Measurements from ENCODE around the gene ADGRG1.
"Not testable (repeated sequence)": the region's sequence is repeated elsewhere in the genome, so short reads cannot be mapped to it uniquely, and the experiment has no call there.

Gene ADGRG1

DNA sequence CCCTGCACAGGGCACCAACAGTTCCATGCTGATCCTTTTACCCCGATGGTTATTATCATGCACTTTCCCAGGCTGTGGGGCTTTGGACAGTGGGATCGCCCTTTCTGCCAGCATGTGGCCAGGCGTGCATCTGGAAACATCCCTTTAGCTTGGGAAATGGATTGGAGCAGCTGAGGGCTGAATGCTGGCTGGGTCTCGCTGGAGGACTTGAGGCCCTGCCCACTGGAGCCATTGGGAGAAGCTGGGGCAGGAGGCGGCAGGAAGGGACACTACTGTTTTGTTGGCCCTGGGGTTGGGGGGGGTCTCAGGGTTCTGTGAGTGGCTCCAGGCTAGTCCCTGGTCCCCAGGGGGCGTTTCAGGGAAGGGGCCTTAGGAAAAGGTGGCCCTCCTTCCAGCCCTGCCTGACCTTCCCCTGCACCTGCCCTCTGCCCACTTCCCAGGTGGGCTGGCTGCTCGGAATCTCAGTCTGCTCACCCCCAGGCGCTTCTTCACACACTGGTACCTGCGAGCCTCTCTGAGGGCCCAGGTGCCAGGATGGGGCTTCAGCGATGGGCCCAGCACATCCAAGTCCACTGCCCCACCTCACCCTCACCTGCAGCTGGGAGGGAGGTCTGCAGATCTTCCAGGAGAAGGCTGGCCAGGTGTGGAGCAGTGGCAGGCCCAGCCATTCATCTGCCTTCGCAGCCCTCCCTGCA is 38.1 kb downstream of the ADGRG1 start:
- DNase-seq (ENCODE audit: low read depth in 2 of 2): no peak

DNA sequence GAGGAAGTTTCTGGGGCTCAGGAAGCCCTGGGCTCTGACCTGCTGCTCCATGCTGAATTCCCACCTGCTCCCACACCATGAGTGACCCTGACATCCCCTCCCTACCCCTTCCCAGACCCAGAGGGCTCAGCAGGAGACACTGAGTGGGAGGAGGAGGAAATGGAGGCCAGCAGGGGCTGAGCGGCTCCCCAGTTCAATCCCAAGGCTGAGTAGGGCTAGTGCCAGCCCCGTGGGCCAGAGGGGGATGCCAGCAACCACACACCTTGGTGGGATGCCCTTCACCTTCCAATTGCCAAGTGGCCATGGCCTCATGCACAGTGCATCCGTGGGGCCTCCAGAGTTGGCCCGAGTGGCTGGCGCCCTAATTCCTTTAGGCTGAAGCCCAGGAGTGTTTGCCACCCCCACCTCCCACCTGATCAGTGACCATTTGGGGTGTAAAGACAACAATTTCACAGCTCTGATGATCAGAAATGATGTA is 38.7 kb downstream of the ADGRG1 start:
- no peak for DNase-seq (ENCODE audit: low read depth in 2 of 2)

DNA sequence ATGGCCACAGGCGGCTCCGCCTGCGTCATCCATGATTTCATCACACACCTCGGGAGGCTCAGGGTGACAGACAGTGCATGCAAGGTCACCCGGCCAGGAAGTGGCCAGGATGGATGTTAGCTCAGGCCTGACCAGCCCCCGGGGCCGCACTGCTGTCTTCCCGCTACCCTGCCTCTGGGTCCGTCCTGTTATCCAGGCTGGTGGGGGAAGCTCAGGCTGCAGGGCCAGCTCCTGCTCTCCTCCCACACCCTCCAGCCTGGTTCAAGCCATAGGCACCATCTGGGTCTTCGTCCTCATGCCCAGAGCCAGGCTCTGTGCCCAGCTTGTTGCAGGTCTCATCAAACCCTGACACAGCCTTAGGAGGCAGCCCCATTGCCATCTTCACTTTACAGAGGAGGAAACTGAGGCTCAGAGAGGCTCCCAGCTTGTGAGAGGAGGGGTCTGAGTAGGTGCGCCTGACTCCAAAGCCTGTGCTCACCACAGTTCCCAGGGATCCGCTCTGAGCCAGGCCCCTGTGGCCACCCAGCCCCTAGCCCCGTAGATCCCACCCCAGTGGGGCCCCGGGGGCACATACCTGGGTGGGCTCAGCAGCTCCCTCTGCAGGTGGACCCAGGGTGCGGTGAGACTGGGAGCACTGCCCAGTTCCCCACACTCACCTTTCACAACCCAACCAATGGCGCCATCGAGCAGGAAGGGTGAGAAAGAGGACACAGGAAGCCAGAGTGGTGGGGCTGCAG is 39.3 kb downstream of the ADGRG1 start:
- no peak for DNase-seq (ENCODE audit: low read depth in 2 of 2)

DNA sequence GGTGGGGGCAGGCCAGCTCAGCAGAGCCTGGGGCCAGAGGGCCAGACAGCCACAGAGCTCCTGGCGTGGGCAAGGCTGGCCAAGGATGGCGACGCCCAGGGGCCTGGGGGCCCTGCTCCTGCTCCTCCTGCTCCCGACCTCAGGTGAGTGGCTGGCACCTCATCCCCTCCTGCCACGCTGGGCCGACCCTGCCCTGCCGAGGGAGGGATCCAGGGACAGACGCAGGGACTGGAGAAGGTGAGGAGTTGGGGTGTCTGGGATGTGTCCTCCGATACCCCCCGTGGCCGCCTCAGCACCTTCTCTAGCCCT is 39.8 kb downstream of the ADGRG1 start, which contains the start of gene ADGRG3:
ADGRG3 (plus strand) TSS at position 44 of the 309 bp plus-strand sequence; CDS start at position 86, 42 bp downstream.
- no peak for DNase-seq (ENCODE audit: low read depth in 2 of 2)

DNA sequence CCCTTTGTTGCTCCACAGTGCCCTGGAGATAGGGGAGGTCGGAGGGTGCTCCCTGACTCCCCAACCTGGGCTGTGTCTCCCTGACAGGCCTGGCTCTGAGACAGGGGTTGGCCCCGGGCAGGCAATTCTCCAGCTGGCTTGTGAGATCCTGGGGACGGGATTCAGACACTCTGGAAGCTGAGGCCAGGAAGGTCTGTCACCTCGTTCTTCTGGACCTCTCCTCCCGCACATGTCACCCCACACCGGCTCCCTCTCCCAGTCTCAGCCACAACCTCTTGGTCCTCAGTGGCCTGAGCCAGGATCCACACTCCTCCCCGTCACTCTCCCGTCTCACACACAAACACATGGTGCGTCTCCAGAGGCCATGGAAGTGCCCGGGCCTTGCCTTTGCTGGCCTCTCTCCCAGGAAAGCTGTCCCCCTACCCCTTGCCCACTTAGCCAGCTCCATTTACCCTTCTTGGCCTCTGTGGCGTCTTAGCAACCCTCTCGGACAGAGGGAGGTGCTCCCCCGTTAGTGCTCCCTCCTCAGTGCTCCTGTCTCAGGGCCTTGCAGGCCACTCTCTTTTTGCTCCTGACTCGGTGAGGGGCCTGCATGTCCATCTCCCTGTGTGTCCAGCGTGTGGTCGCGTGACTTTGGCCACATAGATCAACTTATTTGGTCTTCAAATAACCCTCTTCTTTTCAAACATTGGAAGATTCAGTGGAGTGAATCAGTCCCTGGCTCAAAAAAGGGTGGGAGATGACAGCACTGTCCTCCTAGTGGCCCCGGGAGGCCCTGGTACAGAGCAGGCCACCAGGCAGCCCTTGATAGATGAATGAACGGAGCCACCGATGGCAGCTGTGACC is 40.4 kb downstream of the ADGRG1 start:
- no peak for DNase-seq (ENCODE audit: low read depth in 2 of 2)

DNA sequence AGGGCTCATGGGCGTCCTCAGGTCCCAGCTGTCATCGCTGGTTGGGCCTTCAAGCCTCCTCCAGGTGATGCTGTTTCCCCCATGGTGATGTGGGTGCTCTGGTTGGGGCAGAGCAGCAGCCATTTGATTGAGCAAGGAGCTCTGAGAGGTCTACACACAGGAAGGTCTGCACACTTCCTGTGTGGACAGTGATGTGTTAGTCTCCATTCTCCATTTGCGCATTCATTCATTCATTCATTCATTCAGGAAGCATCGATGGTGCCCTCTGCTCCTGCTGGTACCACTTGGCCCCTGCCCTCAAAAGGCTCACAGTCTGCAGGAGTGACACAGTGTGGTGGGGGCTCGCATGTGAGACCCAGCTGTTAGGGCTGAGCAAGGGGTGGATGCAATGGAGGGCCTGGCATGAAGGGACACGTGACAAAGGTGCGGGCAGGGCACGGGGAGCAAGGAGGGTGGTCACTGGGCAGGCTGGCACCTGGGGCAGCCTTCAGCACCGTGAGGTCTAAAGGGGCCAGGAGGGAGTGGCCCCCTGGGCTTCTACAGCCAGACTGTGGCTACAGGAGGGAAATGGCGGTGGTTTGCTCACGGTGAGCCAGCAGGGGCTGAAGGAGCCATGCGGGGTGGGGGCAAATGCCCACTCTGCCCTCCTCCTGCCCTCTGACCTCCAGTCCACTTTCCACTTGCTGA is 41.2 kb downstream of the ADGRG1 start:
- DNase-seq (ENCODE audit: low read depth in 2 of 2): no peak

DNA sequence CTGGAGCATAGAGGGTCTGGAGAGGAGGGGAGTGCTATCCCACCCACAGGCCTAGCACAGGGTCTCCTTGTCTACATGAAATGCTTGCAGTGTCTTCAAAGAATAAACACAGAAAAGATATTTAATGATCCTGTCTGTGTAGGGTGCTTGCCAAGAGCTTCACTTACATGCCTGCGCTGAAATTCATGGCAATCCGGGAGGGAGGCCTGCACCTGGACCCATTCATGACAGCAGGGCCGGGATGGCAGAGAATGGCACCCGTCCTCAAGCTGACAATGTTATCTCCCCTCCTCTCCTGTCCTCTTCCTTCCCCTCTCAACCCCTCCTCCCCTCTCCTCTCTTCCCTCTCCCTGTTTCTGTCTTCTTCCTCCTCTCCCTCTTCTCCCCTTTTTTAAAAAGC is 41.8 kb downstream of the ADGRG1 start:
- no peak for DNase-seq (ENCODE audit: low read depth in 2 of 2)

DNA sequence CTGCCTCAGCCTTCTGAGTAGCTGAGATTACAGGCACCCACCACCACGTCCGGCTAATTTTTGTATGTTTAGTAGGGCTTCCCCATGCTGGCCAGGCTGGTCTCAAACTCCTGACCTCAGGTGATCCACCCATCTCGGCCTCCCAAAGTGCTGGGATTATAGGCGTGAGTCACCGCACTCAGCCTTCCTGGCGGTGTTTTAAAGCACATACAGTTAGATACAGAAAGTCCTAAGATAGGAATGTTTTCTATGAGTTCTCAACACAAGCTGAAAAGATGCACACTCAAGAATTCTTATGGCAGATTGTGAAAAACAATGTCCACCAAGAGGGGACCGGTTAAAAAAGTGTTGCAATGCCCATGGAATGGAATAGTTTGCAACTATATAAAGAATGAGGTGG is 43.0 kb downstream of the ADGRG1 start:
- DNase-seq (ENCODE audit: low read depth in 2 of 2): not testable (repeated sequence)

DNA sequence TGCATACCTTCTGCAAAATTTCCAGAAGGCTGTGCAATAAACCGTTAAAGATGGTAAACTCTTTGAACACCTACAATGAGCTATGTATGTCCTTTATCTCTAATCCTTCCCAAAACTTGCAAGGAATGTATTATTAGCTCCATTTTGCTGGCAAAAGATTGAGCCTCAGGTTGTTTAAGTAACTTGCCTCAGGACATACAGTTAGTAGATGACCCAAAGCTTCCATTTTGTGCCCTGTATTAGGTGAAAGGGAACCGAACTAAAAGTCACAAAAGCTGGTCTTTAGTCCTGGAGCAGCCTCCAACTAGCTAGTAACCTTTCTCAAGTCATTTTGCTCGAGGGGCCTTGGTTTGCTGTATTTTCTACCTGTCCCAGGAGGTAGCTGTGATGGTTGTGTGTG is 44.0 kb downstream of the ADGRG1 start:
- DNase-seq (ENCODE audit: low read depth in 2 of 2): no peak

DNA sequence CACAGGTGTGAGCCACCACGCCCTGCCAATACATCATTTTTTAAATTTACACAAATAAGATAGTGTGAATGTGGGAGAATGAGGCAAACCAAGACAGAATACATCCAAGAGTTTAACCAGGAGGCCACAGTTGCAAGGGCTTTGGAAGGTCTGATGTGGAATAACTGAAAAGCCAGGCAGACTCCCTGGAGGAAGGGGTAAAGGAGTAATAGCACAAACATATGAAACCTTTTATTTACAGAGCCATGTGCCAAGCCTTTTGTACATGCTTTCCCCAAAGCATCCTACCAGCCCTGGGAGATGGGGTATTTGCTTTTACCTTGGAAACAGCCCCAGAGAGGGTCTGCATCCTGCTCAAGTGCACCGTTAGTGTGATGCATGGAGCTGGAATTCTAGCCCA is 44.4 kb downstream of the ADGRG1 start:
- no peak for DNase-seq (ENCODE audit: low read depth in 2 of 2)

DNA sequence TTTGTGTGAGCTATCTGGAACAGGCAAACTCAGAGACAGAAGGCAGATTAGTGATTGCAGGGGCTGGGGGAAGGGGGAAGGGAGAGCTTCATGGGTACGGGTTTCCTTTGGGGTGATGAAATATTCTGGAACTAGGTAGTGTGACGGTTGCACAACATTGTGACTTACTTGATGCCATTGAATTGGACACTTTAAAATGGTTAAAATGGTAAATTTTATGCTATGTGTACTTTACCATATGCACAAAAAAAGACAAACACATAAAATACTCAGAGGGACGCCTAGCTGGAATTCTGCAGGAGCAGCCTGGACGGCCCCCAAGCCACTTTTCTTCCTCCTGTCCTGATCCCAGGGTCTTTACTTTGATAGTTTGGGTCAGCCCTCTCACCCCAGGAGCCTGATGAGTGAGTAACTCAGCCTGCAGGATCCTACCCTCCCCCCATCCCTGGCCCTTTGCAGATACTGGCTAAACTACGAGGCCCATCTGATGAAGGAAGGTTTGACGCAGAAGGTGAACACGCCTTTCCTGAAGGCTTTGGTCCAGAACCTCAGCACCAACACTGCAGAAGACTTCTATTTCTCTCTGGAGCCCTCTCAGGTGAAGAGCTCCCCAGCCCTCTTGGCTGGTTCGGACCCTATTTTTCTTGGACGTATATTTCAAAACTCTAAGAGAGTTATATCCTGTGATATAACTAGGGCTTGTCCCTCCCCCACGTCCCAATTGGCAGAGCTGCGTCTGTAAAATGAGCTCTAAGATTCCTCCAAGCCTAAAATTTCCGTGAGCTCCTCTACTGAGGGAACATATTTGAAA is 47.5 kb downstream of the ADGRG1 start:
- no peak for DNase-seq (ENCODE audit: low read depth in 2 of 2)

DNA sequence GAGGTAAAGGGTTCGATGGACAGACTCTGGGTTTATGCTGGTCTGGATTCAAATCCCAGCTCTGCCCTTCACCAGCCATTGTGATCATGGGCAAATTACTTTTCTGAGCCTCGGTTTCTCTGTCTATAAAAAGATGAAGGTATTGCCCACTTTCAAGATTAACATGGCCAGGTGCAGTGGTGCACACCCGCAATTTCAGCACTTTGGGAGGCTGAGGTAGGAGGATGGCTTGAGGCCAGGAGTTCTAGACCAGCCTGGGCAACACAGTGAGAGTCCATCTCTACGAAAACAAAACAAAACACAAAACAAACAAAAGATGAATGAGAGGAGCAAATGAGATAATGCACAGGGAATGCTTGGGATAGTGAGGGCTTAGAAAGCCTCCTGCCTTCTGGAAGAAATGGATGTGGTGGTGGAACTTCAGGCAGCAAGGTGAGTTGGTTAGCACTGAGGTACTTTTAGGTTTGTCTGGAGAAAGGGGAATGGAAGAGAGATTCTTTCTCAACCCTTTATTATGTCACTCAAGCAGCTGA is 48.2 kb downstream of the ADGRG1 start:
- no peak for DNase-seq (ENCODE audit: low read depth in 2 of 2)

DNA sequence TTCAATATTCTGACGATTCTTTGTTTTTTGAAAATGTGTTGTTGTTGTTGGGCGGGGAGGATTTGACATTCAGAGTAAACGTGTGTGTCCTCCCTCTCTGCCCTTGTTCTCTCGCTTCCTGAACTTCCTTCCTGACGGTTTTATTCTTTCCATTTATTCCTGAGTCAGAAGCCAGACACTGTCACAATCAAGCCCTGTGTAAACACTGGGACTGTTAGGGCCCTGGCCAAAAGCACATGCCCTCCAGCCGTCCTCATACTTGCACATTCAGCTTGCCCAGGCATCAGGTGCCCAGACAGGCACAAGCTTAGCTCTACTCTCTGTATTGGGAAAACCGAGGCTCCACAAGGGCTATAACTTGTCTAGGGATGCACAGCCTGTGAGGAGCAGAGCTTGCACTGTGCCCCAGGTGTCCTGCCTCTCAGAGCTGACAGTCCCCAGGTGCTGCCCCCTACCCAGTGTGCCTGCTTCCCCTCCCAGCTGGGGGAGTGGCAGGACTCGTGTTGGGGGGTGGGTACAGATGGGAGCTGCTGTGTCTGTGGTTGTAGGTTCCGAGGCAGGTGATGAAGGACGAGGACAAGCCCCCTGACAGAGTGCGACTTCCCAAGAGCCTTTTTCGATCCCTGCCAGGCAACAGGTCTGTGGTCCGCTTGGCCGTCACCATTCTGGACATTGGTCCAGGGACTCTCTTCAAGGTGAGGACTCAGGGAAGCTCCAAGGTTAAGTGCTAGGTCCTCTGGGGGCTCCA is 49.4 kb downstream of the ADGRG1 start:
- DNase-seq (ENCODE audit: low read depth in 2 of 2): no peak

DNA sequence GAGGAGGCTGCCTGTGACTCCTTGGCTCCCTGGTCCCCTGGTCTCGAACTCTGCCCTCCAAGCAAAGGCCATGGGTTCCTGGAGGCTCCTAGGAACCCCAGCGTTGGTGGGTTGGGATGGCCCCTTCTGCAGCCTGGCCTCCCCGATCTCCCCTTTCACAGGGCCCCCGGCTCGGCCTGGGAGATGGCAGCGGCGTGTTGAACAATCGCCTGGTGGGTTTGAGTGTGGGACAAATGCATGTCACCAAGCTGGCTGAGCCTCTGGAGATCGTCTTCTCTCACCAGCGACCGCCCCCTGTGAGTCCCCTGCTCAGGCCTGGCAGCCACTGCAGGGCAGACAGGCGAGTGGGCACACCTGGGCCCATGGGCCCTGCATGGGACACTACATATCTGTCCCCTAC is 50.6 kb downstream of the ADGRG1 start:
- DNase-seq (ENCODE audit: low read depth in 2 of 2): no peak

DNA sequence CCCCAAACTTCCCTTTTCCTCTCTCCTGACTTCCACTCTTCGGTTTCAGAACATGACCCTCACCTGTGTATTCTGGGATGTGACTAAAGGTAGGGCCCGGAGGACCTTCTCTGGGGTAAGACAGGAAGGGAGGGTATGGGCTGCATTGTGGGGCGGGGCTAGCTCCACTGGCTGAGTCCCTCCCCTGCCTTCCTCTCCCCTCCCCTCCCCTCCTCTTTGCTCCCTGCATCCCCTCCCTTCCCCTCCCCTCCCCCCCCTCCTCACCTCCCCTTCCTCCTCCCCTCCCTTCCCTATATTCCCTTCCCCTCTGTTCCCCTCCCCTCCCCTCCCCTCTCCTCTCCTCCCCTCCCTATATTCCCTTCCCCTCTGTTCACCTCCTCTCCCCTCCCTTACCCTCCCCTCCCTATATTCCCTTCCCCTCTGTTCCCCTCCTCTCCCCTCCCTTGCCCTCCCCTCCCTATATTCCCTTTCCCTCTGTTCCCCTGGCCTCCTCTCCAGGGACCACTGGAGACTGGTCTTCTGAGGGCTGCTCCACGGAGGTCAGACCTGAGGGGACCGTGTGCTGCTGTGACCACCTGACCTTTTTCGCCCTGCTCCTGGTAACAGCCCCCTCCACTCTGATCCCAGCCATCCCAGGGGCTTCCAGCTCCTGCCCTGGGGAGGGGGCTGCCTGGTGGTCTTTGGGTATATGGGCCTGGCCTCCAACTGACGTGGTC is 51.5 kb downstream of the ADGRG1 start:
- DNase-seq (ENCODE audit: low read depth in 2 of 2): no peak

DNA sequence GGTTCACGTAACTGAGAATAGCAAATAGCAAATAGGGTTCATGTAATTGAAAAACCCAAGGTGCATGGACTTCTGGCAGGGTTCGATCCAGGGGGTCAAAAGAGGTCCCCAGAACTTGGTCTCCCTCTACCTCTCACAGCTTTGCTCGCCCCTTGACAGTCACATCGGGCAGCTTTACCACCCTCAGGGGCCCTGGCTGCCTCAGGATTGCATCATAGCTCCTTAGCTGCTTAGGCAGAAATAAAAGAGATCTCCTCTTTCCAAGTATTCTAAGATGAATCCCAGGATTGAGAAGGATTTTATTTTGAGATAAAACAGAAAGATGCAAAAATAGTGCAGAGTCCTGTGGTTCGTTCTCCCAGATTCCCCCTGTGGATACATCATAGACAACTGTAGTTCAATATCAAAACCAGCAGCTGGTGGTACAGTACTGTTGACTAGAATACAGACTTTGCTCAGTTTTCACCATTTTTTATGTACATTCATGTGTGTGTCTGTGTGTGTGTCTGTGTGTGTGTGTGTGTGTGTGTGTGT is 52.5 kb downstream of the ADGRG1 start:
- no peak for DNase-seq (ENCODE audit: low read depth in 2 of 2)

DNA sequence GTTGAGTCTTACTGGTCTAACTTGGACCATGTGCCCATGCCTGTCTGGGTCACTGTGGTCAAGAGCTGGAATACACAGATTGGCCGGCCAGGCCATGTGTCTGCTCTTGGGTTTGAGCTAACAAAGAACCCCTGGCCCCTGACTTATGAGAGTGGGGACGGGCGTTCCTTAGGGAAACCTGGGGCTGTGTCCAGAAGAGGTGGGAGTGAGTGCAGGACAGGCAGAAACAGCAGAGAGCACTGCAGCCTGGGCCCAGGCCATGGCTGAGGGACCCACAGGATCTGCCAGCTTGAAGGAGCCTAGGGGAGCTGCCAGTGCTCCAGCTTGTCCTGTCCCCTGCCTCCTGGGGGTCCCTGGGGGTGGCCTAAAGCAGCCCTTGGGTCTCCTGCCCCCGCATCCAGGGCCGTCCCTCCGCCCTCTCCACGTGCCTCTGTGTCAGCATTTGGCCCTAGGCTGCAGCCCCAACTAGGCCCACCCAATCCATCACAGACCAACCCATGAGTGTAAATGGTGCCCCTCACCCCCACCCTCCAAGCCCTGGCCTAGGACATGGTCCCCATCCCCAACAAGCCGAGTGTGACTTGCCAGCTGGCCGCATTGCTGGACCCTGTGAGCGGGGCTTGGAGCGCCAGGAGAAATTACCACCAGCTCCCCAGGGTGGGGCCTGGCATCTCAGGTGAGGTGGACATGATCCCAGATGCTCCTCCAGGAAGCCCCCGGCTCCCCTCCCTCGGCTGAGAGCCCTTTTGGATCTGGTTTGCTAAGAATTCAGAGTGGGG is 53.7 kb downstream of the ADGRG1 start:
- DNase-seq (ENCODE audit: low read depth in 2 of 2): no peak

Measured in fibroblast of skin of left quadriceps (primary cell).